A549 (cell line): Measurements from ENCODE around the gene EBF3.

Experiments
- EP300 ChIP-seq, 2 experiments: fragments of >200 bp; sonication (Bioruptor Twin); formaldehyde crosslinking; IDR thresholded peaks; 2 replicates in 1 of 2; 3 replicates in 1 of 2; pipeline ENCODE4 v1.6.1; 2016 to 2017
- ESRRA ChIP-seq: fragments of 150-350 bp; IDR thresholded peaks from 2 replicates; pipeline ENCODE4 v1.6.1; 2014; ENCODE audit warnings: mild to moderate bottlenecking, low read length, borderline replicate concordance
- ZFP36 ChIP-seq: fragments of 450-650 bp; IDR thresholded peaks from 2 replicates; pipeline ENCODE4 v1.6.1; 2014; ENCODE audit warnings: borderline replicate concordance; ENCODE audit not compliant: partially characterized antibody
- TF ChIP-seq, protein P1 (sequence below): fragments of >200 bp; sonication (Bioruptor Twin); formaldehyde crosslinking; IDR thresholded peaks from 3 replicates; pipeline ENCODE4 v1.5.1; 2016
- TF ChIP-seq, protein P2 (sequence below): IDR thresholded peaks from 2 replicates; pipeline ENCODE4 v1.6.1; 2012

DNA sequence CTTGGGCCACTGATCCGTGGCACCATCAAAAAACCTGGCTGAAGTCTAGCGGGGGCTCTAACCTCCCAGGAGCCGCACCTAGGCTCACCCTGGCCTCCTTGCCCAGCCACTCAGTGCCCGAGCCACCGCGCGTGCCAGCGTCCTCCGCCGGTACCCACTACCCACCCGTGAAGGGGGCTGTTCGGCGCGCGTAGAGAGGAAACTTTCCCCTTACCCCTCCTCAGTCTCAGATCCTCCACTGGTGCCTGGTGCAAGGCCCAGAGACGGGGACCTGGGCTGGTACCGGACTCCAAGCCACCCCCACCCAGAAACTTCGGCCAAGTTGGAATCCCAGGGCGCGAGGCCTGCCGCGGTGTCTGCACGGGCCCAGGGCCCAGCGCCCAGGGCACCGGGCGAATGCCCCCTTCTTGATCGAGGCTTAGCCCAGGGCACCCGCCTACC is 3.5 kb upstream of the EBF3 start:
- TF ChIP-seq, protein P1, sequence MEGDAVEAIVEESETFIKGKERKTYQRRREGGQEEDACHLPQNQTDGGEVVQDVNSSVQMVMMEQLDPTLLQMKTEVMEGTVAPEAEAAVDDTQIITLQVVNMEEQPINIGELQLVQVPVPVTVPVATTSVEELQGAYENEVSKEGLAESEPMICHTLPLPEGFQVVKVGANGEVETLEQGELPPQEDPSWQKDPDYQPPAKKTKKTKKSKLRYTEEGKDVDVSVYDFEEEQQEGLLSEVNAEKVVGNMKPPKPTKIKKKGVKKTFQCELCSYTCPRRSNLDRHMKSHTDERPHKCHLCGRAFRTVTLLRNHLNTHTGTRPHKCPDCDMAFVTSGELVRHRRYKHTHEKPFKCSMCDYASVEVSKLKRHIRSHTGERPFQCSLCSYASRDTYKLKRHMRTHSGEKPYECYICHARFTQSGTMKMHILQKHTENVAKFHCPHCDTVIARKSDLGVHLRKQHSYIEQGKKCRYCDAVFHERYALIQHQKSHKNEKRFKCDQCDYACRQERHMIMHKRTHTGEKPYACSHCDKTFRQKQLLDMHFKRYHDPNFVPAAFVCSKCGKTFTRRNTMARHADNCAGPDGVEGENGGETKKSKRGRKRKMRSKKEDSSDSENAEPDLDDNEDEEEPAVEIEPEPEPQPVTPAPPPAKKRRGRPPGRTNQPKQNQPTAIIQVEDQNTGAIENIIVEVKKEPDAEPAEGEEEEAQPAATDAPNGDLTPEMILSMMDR: no peak
- no peak for TF ChIP-seq ESRRA
- TF ChIP-seq, protein P2, sequence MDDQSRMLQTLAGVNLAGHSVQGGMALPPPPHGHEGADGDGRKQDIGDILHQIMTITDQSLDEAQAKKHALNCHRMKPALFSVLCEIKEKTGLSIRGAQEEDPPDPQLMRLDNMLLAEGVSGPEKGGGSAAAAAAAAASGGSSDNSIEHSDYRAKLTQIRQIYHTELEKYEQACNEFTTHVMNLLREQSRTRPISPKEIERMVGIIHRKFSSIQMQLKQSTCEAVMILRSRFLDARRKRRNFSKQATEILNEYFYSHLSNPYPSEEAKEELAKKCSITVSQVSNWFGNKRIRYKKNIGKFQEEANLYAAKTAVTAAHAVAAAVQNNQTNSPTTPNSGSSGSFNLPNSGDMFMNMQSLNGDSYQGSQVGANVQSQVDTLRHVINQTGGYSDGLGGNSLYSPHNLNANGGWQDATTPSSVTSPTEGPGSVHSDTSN: no peak
- TF ChIP-seq ZFP36: no peak
- TF ChIP-seq EP300 (IDR thresholded peaks at IDR 0.05): no peak
